Coronary artery (tissue), 2 donors: ENCODE measurements around the gene CYTH4.
A peak's percentile ranks its signal among the peaks of the same experiment; 100 is the strongest.

ENCODE experiments used
- DNase-seq: peaks from one replicate; pipeline ENCODE4 v3.0.0-alpha.2; 2017; ENCODE audit warnings: low spot score
- H3K27ac ChIP-seq, 2 donors: fragments of 200-600 bp; sonication (generic); one replicate each; pipeline ENCODE4 v1.5.1; 2016 to 2019
- H3K4me3 ChIP-seq: fragments of 200-600 bp; sonication (generic); 2 replicates; pipeline ENCODE4 v1.5.1; 2016; ENCODE audit warnings: mild to moderate bottlenecking, moderate library complexity
- CTCF ChIP-seq: fragments of 200-600 bp; sonication (generic); IDR thresholded peaks from one replicate; pipeline ENCODE4 v1.5.1; 2019; ENCODE audit warnings: antibody characterized with exemption

Gene CYTH4

GRCh38 chr22:37312549-37313183 is 30.4 kb downstream of the CYTH4 start:
- no peak for TF ChIP-seq CTCF
- H3K27ac ChIP-seq, result no peak overlapping the region
- H3K4me3 ChIP-seq, result no peak overlapping the region
- DNase-seq, result no peak

GRCh38 chr22:37313376-37314314 is 31.3 kb downstream of the CYTH4 start:
- no peak for TF ChIP-seq CTCF
- H3K4me3 ChIP-seq, result no peak overlapping the region
- no peak for DNase-seq
- no peak overlapping the region for H3K27ac ChIP-seq

- no peak for TF ChIP-seq CTCF
- DNase-seq, result no peak
- no peak overlapping the region for H3K4me3 ChIP-seq
- no peak overlapping the region for H3K27ac ChIP-seq
These were observed 32.2 kb downstream of the CYTH4 start for GRCh38 chr22:37314315-37315074.

- H3K27ac ChIP-seq, result no peak overlapping the region
- DNase-seq, result no peak
- no peak for TF ChIP-seq CTCF
- H3K4me3 ChIP-seq, result no peak overlapping the region
These were observed 34.1 kb downstream of the CYTH4 start for GRCh38 chr22:37316405-37316804.

GRCh38 chr22:37316875-37317371 is 34.6 kb downstream of the CYTH4 start:
- TF ChIP-seq CTCF, result peak; percentile 50
- H3K27ac ChIP-seq, result no peak overlapping the region

GRCh38 chr22:37317698-37318210 is 35.4 kb downstream of the CYTH4 start:
- TF ChIP-seq CTCF, result no peak
- Histone ChIP-seq H3K27ac (no peak overlapping the region), H3K4me3 (no peak overlapping the region)
- DNase-seq, result no peak

More at GRCh38 chr22:37316875-37317371, 34.6 kb downstream of the CYTH4 start:
- no peak for DNase-seq
- H3K4me3 ChIP-seq, result no peak overlapping the region
